ENCODE results near the gene FBXW7. TPM values are rescaled to one million over a fixed set of nuclear protein-coding genes. Genes with fewer than 3 reads are reported as not detected.

The FBXW7 gene
- total and polyA plus RNA-seq, 2 of the 13 experiments (the other 11 are each of a cell fraction or from before 2014, with no cell fraction given): 5.0 to 40.9 TPM

DNA sequence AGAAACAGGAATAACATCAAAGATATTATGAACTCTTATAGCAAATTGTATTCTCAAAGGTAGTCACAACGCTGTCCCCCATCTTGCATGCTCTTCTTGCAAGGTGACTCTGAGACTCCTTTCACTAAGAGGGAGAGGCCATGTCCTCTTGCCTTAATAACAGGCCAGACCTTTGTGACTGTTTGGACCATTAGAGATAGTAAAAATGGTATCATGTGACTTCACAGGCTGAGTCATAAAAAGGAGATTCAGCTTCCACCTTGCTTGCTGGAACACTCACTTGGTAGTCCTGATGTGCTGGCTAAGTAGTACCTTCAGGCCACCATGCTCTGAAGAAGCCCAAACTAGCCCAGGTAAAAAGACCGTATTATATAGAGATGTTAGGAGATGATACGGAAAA, 143.8 kb downstream of the FBXW7 start:
- DNase-seq (ENCODE audit: low spot score) (no peak), ATAC-seq (no peak), FAIRE-seq (no peak)
- no peaks in the 10 kb centered on the region for H3K4me1 ChIP-seq (ENCODE audit: insufficient read depth, low read length)
- no peaks in the 10 kb centered on the region for H3K9me3 ChIP-seq (ENCODE audit: low read length)
- no peaks in the 10 kb centered on the region for H4K20me1 ChIP-seq (ENCODE audit: insufficient read depth, low read length)
- H2AFZ ChIP-seq (ENCODE audit: low read length): no peak overlapping the region
- no peaks in the 10 kb centered on the region for H3K36me3 ChIP-seq (replicated peaks in 1 of 2; ENCODE audit: control insufficient read depth in 1 of 2, insufficient read depth in 2 of 2, low read length in 2 of 2)
- intact Hi-C loops (cut with micrococcal nuclease; ENCODE audit: unreplicated experiment) (no loop called here), in situ Hi-C loops (cut with HindIII; ENCODE audit: extremely low pct_ligation_motif_present, low pct_unique_long_range_greater_than_20kb) (no loop called here)
- no peak overlapping the region for H3K9ac ChIP-seq (ENCODE audit: insufficient read depth, low read depth, low read length)
- ChIA-PET POLR2A (no interaction called here), CTCF (ENCODE audit: low intra/inter-chr PET ratio, low total read pairs) (no interaction called here)
- TF ChIP-seq, protein P1, sequence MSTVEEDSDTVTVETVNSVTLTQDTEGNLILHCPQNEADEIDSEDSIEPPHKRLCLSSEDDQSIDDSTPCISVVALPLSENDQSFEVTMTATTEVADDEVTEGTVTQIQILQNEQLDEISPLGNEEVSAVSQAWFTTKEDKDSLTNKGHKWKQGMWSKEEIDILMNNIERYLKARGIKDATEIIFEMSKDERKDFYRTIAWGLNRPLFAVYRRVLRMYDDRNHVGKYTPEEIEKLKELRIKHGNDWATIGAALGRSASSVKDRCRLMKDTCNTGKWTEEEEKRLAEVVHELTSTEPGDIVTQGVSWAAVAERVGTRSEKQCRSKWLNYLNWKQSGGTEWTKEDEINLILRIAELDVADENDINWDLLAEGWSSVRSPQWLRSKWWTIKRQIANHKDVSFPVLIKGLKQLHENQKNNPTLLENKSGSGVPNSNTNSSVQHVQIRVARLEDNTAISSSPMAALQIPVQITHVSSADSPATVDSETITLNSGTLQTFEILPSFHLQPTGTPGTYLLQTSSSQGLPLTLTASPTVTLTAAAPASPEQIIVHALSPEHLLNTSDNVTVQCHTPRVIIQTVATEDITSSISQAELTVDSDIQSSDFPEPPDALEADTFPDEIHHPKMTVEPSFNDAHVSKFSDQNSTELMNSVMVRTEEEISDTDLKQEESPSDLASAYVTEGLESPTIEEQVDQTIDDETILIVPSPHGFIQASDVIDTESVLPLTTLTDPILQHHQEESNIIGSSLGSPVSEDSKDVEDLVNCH (CRISPR knock-in tag; IDR thresholded peaks at IDR 0.05): no peak
- 99% methylated on average over 3 of the region's 3 CpGs for WGBS (ENCODE audit: low lambda C conversion rate)
- no peaks in the 10 kb centered on the region for H3K27me3 ChIP-seq (ENCODE audit: control insufficient read depth in 1 of 2, insufficient read depth in 2 of 2, low read length in 2 of 2)
- H3K27ac ChIP-seq (ENCODE audit: extremely low read length, insufficient read depth, low read length): no peak overlapping the region
- H3K4me3 ChIP-seq (replicated peaks in 1 of 3; ENCODE audit: insufficient read depth in 1 of 3, low read depth in 2 of 3, low read length in 3 of 3): no peak overlapping the region
- BruUV-seq (replicated peaks): no TSS peak
- H3K79me2 ChIP-seq (ENCODE audit: insufficient read depth, low read length): no peaks in the 10 kb centered on the region
- H3K4me2 ChIP-seq (ENCODE audit: low read depth, low read length): no peak overlapping the region

- Histone ChIP-seq H3K4me1 (ENCODE audit: insufficient read depth, low read length) (no peaks in the 10 kb centered on the region), H4K20me1 (ENCODE audit: insufficient read depth, low read length) (no peaks in the 10 kb centered on the region; the same call in 1 of the 2 replicates), H3K79me2 (ENCODE audit: insufficient read depth, low read length) (no peaks in the 10 kb centered on the region), H3K36me3 (replicated peaks in 1 of 2; ENCODE audit: control insufficient read depth in 1 of 2, insufficient read depth in 2 of 2, low read length in 2 of 2) (no peaks in the 10 kb centered on the region), H3K4me3 (replicated peaks in 1 of 3; ENCODE audit: insufficient read depth in 1 of 3, low read depth in 2 of 3, low read length in 3 of 3) (no peak overlapping the region), H2AFZ (ENCODE audit: low read length) (no peak overlapping the region), H3K27me3 (ENCODE audit: control insufficient read depth in 1 of 2, insufficient read depth in 2 of 2, low read length in 2 of 2) (no peaks in the 10 kb centered on the region), H3K27ac (ENCODE audit: extremely low read length, insufficient read depth, low read length) (no peak overlapping the region), H3K4me2 (ENCODE audit: low read depth, low read length) (no peak overlapping the region), H3K9ac (ENCODE audit: insufficient read depth, low read depth, low read length) (no peak overlapping the region), H3K9me3 (ENCODE audit: low read length) (no peaks in the 10 kb centered on the region)
- no peak for DNase-seq (ENCODE audit: low spot score)
- FAIRE-seq: no peak
- TF ChIP-seq NBN (conservative IDR thresholded peaks at IDR 0.05): no peak
- no peak for TF ChIP-seq NCOA2 (CRISPR knock-in tag; IDR thresholded peaks at IDR 0.05)
- TF ChIP-seq, protein P2, sequence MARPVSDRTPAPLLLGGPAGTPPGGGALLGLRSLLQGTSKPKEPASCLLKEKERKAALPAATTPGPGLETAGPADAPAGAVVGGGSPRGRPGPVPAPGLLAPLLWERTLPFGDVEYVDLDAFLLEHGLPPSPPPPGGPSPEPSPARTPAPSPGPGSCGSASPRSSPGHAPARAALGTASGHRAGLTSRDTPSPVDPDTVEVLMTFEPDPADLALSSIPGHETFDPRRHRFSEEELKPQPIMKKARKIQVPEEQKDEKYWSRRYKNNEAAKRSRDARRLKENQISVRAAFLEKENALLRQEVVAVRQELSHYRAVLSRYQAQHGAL (CRISPR knock-in tag; IDR thresholded peaks at IDR 0.05; ENCODE audit: not compliant biosample characterization): no peak
- TF ChIP-seq, protein P3, sequence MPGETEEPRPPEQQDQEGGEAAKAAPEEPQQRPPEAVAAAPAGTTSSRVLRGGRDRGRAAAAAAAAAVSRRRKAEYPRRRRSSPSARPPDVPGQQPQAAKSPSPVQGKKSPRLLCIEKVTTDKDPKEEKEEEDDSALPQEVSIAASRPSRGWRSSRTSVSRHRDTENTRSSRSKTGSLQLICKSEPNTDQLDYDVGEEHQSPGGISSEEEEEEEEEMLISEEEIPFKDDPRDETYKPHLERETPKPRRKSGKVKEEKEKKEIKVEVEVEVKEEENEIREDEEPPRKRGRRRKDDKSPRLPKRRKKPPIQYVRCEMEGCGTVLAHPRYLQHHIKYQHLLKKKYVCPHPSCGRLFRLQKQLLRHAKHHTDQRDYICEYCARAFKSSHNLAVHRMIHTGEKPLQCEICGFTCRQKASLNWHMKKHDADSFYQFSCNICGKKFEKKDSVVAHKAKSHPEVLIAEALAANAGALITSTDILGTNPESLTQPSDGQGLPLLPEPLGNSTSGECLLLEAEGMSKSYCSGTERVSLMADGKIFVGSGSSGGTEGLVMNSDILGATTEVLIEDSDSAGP (CRISPR knock-in tag; IDR thresholded peaks at IDR 0.05; ENCODE audit: borderline replicate concordance): no peak
- TF ChIP-seq, protein P4, sequence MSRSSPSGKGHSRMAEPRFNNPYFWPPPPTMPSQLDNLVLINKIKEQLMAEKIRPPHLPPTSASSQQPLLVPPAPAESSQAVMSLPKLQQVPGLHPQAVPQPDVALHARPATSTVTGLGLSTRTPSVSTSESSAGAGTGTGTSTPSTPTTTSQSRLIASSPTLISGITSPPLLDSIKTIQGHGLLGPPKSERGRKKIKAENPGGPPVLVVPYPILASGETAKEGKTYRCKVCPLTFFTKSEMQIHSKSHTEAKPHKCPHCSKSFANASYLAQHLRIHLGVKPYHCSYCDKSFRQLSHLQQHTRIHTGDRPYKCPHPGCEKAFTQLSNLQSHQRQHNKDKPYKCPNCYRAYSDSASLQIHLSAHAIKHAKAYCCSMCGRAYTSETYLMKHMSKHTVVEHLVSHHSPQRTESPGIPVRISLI (CRISPR knock-in tag; IDR thresholded peaks at IDR 0.05; ENCODE audit: borderline replicate concordance): no peak
- no peak for TF ChIP-seq ZFAT (CRISPR knock-in tag; conservative IDR thresholded peaks at IDR 0.05)
- in situ Hi-C loops (cut with HindIII; ENCODE audit: extremely low pct_ligation_motif_present, low pct_unique_long_range_greater_than_20kb): no loop called here
- ChIA-PET POLR2A (no interaction called here), CTCF (ENCODE audit: low intra/inter-chr PET ratio, low total read pairs) (no interaction called here)
- intact Hi-C loops (cut with micrococcal nuclease; ENCODE audit: unreplicated experiment): no loop called here
- 96% methylated on average over 1 of the region's 1 CpG for WGBS (ENCODE audit: low lambda C conversion rate)
- ATAC-seq: no peak
- BruUV-seq (replicated peaks): no TSS peak
These were observed 145.7 kb downstream of the FBXW7 start for GRCh38 chr4:152390216-152390615.

Data from HepG2 (cell line).